ENCODE data around the gene IMPA2.
A peak's percentile ranks its signal among the peaks of the same experiment; 100 is the strongest.

IMPA2 gene

DNA sequence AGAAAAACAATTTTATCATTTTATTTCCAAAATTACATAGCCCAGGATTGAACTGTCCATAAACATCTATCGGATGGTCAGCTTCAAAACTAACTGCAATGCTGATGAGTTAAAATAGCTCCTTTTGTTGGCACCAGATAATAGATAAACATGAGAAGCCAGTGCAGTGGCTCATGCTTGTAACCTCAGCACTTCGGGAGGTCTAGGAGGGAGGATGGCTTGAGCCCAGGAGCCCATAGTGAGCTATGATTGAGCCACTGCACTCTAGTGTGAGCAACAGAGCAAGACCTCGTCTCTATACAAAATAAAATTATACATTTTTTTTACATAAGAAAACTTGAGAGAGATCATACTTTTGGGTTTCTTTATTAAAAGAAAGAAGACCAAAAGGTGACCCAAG lies 34.6 kb upstream of the IMPA2 start:
- H3K4me3 ChIP-seq (ENCODE audit: low read length): peak overlapping the region; percentile 20
- no peak for DNase-seq (ENCODE audit: low read depth)
- no peak for TF ChIP-seq CTCF (conservative IDR thresholded peaks at IDR 0.05; ENCODE audit: low read depth, low read length)

DNA sequence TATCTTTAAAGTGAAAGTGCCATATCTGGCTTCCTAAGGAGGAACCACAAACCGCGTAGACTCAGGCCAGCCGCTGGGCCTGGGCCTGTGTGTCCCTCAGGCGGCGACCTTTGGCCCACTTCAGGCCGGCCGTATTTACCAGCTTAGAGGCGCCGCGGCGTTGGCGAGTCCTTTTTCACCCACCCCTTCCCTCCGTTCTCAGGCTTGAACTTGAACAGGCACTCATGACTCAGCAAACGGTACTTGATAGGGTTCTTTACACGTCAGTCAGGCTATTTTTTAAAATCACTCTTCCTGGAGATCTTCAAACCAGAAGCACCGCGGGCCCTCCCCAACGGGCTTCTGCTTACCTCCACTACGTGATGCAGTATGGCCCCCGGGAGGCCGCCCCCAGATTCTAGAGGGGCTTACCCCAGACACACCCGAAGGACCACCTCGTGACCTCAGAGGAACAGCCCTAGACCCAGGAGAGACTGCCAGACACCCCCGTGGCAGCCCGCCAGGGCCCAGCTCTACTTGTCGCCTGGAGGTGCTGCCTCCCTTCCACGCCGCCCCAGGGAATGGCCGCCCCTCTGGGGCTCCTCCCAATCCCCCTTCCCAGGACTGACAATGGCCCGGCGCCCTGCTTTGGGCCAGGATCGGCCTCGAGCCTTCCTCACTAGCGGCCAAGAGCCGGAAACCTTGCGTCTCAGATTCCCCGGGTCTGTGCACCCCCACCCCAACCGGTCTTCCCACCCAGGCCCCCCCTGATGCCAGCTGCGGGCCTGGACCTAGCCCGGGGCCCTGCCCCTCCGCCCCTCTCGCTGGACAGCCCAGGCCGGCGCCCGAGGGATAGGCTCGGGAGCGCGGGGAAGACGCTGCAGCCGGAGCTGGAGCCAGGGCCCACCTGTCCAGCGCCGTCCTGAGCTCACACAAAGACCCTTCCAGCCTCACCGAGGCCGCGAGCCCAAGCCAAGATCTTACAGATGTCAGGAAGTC lies 33.8 kb upstream of the IMPA2 start:
- H3K4me3 ChIP-seq (ENCODE audit: low read length): peak overlapping the region; percentile 53
- peak; percentile 98 for DNase-seq (ENCODE audit: low read depth)

GRCh38 chr18:11948852-11949523 lies 32.3 kb upstream of the IMPA2 start:
- no peak for TF ChIP-seq CTCF (conservative IDR thresholded peaks at IDR 0.05; ENCODE audit: low read depth, low read length)
- no peak for DNase-seq (ENCODE audit: low read depth)

More for the DNA sequence above, 33.8 kb upstream of the IMPA2 start:
- TF ChIP-seq CTCF (conservative IDR thresholded peaks at IDR 0.05; ENCODE audit: low read depth, low read length): no peak

DNA sequence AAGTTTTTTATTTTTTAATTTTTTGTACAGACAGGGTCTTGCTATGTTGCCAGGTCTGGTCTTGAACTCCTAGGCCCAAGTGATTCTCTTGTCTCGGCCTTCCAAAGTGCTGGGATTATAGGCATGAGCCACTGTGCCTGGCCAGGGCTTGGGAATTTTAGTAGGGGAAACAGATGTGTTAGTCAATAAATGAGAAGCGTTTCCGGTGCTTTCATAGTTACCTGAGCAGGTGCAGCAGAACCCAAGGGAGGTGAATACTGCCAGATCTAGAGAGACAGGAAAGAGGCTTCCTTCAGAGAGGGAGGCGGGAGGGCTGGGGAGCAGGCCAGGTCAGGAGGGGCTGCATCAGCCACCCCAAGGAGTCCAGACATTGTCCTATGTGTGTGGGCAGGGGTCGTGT lies 30.5 kb upstream of the IMPA2 start:
- no peak overlapping the region for H3K4me3 ChIP-seq (ENCODE audit: low read length)
- DNase-seq (ENCODE audit: low read depth): no peak
- TF ChIP-seq CTCF (conservative IDR thresholded peaks at IDR 0.05; ENCODE audit: low read depth, low read length): no peak

More at GRCh38 chr18:11948852-11949523, 32.3 kb upstream of the IMPA2 start:
- H3K4me3 ChIP-seq (ENCODE audit: low read length): no peak overlapping the region

DNA sequence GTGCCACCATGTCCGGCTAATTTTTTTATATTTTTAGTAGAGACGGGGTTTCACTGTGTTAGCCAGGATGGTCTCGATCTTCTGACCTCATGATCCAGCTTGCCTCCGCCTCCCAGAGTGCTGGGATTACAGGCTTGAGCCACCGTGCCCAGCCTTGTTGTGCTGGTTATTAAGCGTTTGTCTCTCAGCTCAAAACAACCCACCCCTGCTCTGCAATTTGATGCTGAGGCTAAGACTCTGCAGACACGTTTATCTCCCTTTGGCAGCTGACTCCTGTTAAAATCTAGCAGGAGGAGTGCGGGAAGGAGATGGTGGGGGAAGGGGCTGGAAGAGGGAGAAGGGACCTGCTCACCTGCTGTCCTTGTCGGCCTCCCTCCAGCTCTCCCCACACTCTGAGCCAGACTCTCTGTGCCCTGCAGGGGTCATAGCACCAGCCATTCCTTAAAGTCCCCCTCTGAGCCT lies 29.9 kb upstream of the IMPA2 start:
- no peak overlapping the region for H3K4me3 ChIP-seq (ENCODE audit: low read length)
- TF ChIP-seq CTCF (conservative IDR thresholded peaks at IDR 0.05; ENCODE audit: low read depth, low read length): no peak
- DNase-seq (ENCODE audit: low read depth): no peak

DNA sequence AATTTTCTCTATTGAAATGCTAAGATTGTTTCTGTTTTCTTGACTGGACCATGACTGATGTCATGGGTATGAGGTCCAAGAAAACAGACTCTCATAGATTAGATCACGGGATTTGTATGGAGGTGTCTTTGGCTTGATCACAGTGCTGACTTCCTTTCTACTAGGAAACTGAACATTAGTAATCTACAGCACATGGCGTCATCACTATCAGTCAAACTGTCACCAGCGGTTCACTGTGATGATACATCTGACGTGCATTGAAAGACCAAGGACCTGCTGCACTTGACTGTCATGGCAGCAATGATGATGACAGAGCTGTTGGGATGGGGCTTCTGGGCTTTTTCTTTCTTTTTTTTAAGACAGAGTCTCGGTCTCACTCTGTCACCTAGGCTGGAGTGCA lies 28.2 kb upstream of the IMPA2 start:
- TF ChIP-seq CTCF (conservative IDR thresholded peaks at IDR 0.05; ENCODE audit: low read depth, low read length): no peak
- no peak overlapping the region for H3K4me3 ChIP-seq (ENCODE audit: low read length)
- DNase-seq (ENCODE audit: low read depth): no peak

All from retinal pigment epithelial cell (primary cell).